ENCODE data around the gene C1orf216. TPM values are rescaled to one million over a fixed set of nuclear protein-coding genes. Genes with fewer than 3 reads are reported as not detected.

The C1orf216 gene
- total RNA-seq, 8 experiments from 2014 or later, result 5.9 to 17.9 (median 11.4) TPM

Other genes starting within 250 kb of the C1orf216 start
- gene KIAA0319L, start 161.5 kb downstream of the C1orf216 start, total RNA-seq, result 10 to 100 TPM; 48.2 to 71.6 (median 58.0) TPM
- 10 to 100 TPM; 37.4 to 57.6 (median 50.3) TPM for gene NCDN, start 161.1 kb downstream of the C1orf216 start, total RNA-seq
- 10 to 100 TPM in 1 of 8 experiments, 1 to 10 TPM in 5, under 1 TPM in 2; 0.20 to 12.4 (median 3.0) TPM for gene TFAP2E, start 145.6 kb downstream of the C1orf216 start, total RNA-seq
- gene PSMB2, start 77.4 kb downstream of the C1orf216 start, total RNA-seq, result 100 to 1,000 TPM in 2 of 8 experiments, 10 to 100 TPM in 6; 50.1 to 109 (median 74.9) TPM
- gene CLSPN, start 51.1 kb upstream of the C1orf216 start, total RNA-seq, result 10 to 100 TPM in 3 of 8 experiments, 1 to 10 TPM in 4, under 1 TPM in 1; 0.36 to 47.4 (median 6.4) TPM
- gene AGO4, start 89.1 kb upstream of the C1orf216 start, total RNA-seq, result 10 to 100 TPM in 7 of 8 experiments, 1 to 10 TPM in 1; 6.4 to 24.9 (median 18.5) TPM
- gene AGO1, start 164.3 kb upstream of the C1orf216 start, total RNA-seq, result 10 to 100 TPM; 13.6 to 91.4 (median 28.9) TPM
- gene AGO3, start 212.2 kb upstream of the C1orf216 start, total RNA-seq, result 10 to 100 TPM; 10.5 to 35.0 (median 16.9) TPM